Stimulated activated naive CD8-positive, alpha-beta T cell treated with anti-CD3 and anti-CD28 coated beads, Interleukin-15, amount 100 ng/mL, for 72 hours (primary cell): Measurements from ENCODE around the gene EMP2.
"Not testable (repeated sequence)": the region's sequence is repeated elsewhere in the genome, so short reads cannot be mapped to it uniquely, and the experiment has no call there.

Experiments used
- ATAC-seq: fragments of 150-1000 bp; cut with Tn5 transposase; 2 replicates; pipeline ENCODE4 v1.10.0; 2021; ENCODE audit warnings: mild to moderate bottlenecking, moderate library complexity
- DNase-seq, 2 donors: peaks; one replicate each; pipeline ENCODE4 v3.0.0; 2021 to 2022
- H3K27ac Mint-ChIP-seq, 2 donors: one replicate each; pipeline ENCODE4 v1.8.0; 2022; ENCODE audit warnings: mild to moderate bottlenecking in 2 of 2, mixed read lengths in 2 of 2, moderate library complexity in 2 of 2
- H3K27me3 Mint-ChIP-seq: one replicate; pipeline ENCODE4 v1.8.0; 2022; ENCODE audit warnings: mixed read lengths
- H3K4me1 Mint-ChIP-seq: one replicate; pipeline ENCODE4 v1.8.0; 2022; ENCODE audit warnings: mild to moderate bottlenecking, mixed read lengths
- H3K4me3 Mint-ChIP-seq, 2 donors: one replicate each; pipeline ENCODE4 v1.8.0; 2022; ENCODE audit warnings: mild to moderate bottlenecking in 2 of 2, mixed read lengths in 2 of 2, moderate library complexity in 1 of 2
- H3K9me3 Mint-ChIP-seq, 2 donors: one replicate each; pipeline ENCODE4 v1.8.0; 2022; ENCODE audit warnings: mixed read lengths in 2 of 2

EMP2 gene

GRCh38 chr16:10575506-10576130 is 4.8 kb downstream of the EMP2 start:
- Mint-ChIP-seq H3K27ac (no peak overlapping the region), H3K27me3 (peaks cover 35% of the 10 kb centered on the region), H3K4me3 (no peak overlapping the region), H3K9me3 (no peaks in the 10 kb centered on the region), H3K4me1 (peaks cover under 1% of the 10 kb centered on the region)
- DNase-seq (no peak), ATAC-seq (no peak)

GRCh38 chr16:10572611-10573010 is 7.8 kb downstream of the EMP2 start:
- no peaks in the 10 kb centered on the region for H3K9me3 Mint-ChIP-seq
- H3K4me3 Mint-ChIP-seq: no peak overlapping the region
- ATAC-seq (no peak), DNase-seq (no peak)
- H3K27me3 Mint-ChIP-seq: peaks cover 8% of the 10 kb centered on the region
- H3K4me1 Mint-ChIP-seq: no peaks in the 10 kb centered on the region
- H3K27ac Mint-ChIP-seq: no peak overlapping the region

GRCh38 chr16:10571354-10571753 is 9.0 kb downstream of the EMP2 start:
- H3K9me3 Mint-ChIP-seq: no peaks in the 10 kb centered on the region
- no peak overlapping the region for H3K27ac Mint-ChIP-seq
- H3K4me1 Mint-ChIP-seq: no peaks in the 10 kb centered on the region
- DNase-seq: no peak
- no peak for ATAC-seq
- peaks cover 8% of the 10 kb centered on the region for H3K27me3 Mint-ChIP-seq
- no peak overlapping the region for H3K4me3 Mint-ChIP-seq

GRCh38 chr16:10569621-10570020 is 10.8 kb downstream of the EMP2 start:
- Mint-ChIP-seq H3K4me3 (no peak overlapping the region), H3K27ac (no peak overlapping the region), H3K27me3 (peaks cover 8% of the 10 kb centered on the region), H3K4me1 (no peaks in the 10 kb centered on the region), H3K9me3 (no peaks in the 10 kb centered on the region)
- ATAC-seq (no peak), DNase-seq (no peak)

- Mint-ChIP-seq H3K27me3 (peaks cover 9% of the 10 kb centered on the region), H3K27ac (peak overlapping the region in 1 of 2 donors; percentile 19), H3K9me3 (peaks cover 5 to 18% of the 10 kb centered on the region in 2 donors), H3K4me1 (no peaks in the 10 kb centered on the region), H3K4me3 (no peak overlapping the region)
- no peak for ATAC-seq
- no peak for DNase-seq
Observed at GRCh38 chr16:10566613-10567012, 13.8 kb downstream of the EMP2 start.

- DNase-seq (no peak), ATAC-seq (no peak)
- Mint-ChIP-seq H3K27me3 (peaks cover 23% of the 10 kb centered on the region), H3K4me1 (no peaks in the 10 kb centered on the region), H3K27ac (no peak overlapping the region), H3K9me3 (peaks cover 5 to 18% of the 10 kb centered on the region in 2 donors), H3K4me3 (no peak overlapping the region)
Observed at GRCh38 chr16:10565167-10565566, 15.2 kb downstream of the EMP2 start.

- no peaks in the 10 kb centered on the region for H3K4me1 Mint-ChIP-seq
- H3K27me3 Mint-ChIP-seq: peaks cover 24% of the 10 kb centered on the region
- peaks cover 5 to 18% of the 10 kb centered on the region in 2 donors for H3K9me3 Mint-ChIP-seq
- no peak overlapping the region for H3K4me3 Mint-ChIP-seq
- no peak for ATAC-seq
- H3K27ac Mint-ChIP-seq: peak overlapping the region in 1 of 2 donors; percentile 75
- DNase-seq: no peak
Observed at GRCh38 chr16:10564591-10564990, 15.8 kb downstream of the EMP2 start.

GRCh38 chr16:10562361-10562899 is 18.0 kb downstream of the EMP2 start:
- Mint-ChIP-seq H3K4me3 (no peak overlapping the region), H3K27ac (peak overlapping the region in 1 of 2 donors; percentile 68), H3K27me3 (peaks cover 24% of the 10 kb centered on the region), H3K9me3 (peaks cover 5 to 18% of the 10 kb centered on the region in 2 donors), H3K4me1 (no peaks in the 10 kb centered on the region)
- no peak for ATAC-seq
- DNase-seq: no peak

- Mint-ChIP-seq H3K4me3 (no peak overlapping the region), H3K9me3 (peaks cover 5 to 18% of the 10 kb centered on the region in 2 donors), H3K27me3 (peaks cover 16% of the 10 kb centered on the region), H3K27ac (no peak overlapping the region), H3K4me1 (no peaks in the 10 kb centered on the region)
- no peak for ATAC-seq
- DNase-seq: no peak
Observed at GRCh38 chr16:10561425-10561824, 19.0 kb downstream of the EMP2 start.

- Mint-ChIP-seq H3K4me1 (no peaks in the 10 kb centered on the region), H3K27ac (peak overlapping the region in 1 of 2 donors; percentile 79), H3K4me3 (no peak overlapping the region), H3K27me3 (peaks cover 16% of the 10 kb centered on the region), H3K9me3 (peaks cover 6 to 18% of the 10 kb centered on the region in 2 donors)
- DNase-seq: no peak
- no peak for ATAC-seq
Observed at GRCh38 chr16:10561001-10561400, 19.4 kb downstream of the EMP2 start.

GRCh38 chr16:10559792-10560191 is 20.6 kb downstream of the EMP2 start:
- not testable (repeated sequence) for DNase-seq, H3K27ac Mint-ChIP-seq, H3K4me3 Mint-ChIP-seq, H3K4me1 Mint-ChIP-seq, ATAC-seq
- peaks cover 9 to 18% of the 10 kb centered on the region in 2 donors for H3K9me3 Mint-ChIP-seq
- peaks cover 16% of the 10 kb centered on the region for H3K27me3 Mint-ChIP-seq

GRCh38 chr16:10558746-10559641 is 21.4 kb downstream of the EMP2 start:
- H3K4me1 Mint-ChIP-seq: no peaks in the 10 kb centered on the region
- no peak for ATAC-seq
- no peak overlapping the region for H3K4me3 Mint-ChIP-seq
- no peak overlapping the region for H3K27ac Mint-ChIP-seq
- peaks cover 16% of the 10 kb centered on the region for H3K27me3 Mint-ChIP-seq
- DNase-seq: no peak
- H3K9me3 Mint-ChIP-seq: peaks cover 9 to 18% of the 10 kb centered on the region in 2 donors

GRCh38 chr16:10558305-10558704 is 22.1 kb downstream of the EMP2 start:
- Mint-ChIP-seq H3K4me1 (peaks cover 3% of the 10 kb centered on the region), H3K9me3 (peaks cover 9 to 12% of the 10 kb centered on the region in 2 donors), H3K27me3 (peaks cover 16% of the 10 kb centered on the region), H3K27ac (peak overlapping the region in 1 of 2 donors; percentile 75), H3K4me3 (no peak overlapping the region)
- ATAC-seq (no peak), DNase-seq (no peak)

GRCh38 chr16:10557750-10558149 is 22.6 kb downstream of the EMP2 start:
- H3K27me3 Mint-ChIP-seq: peaks cover 16% of the 10 kb centered on the region
- peak overlapping the region in 1 of 2 donors; percentile 75 for H3K27ac Mint-ChIP-seq

GRCh38 chr16:10556236-10556635 is 24.2 kb downstream of the EMP2 start:
- peaks cover 0 to 5% of the 10 kb centered on the region in 2 donors for H3K9me3 Mint-ChIP-seq
- no peak overlapping the region for H3K4me3 Mint-ChIP-seq
- DNase-seq (no peak), ATAC-seq (no peak)
- H3K27ac Mint-ChIP-seq: no peak overlapping the region
- peaks cover 13% of the 10 kb centered on the region for H3K4me1 Mint-ChIP-seq
- H3K27me3 Mint-ChIP-seq: peaks cover 18% of the 10 kb centered on the region

More at GRCh38 chr16:10557750-10558149, 22.6 kb downstream of the EMP2 start:
- Mint-ChIP-seq H3K4me3 (no peak overlapping the region), H3K9me3 (peaks cover 9 to 10% of the 10 kb centered on the region in 2 donors), H3K4me1 (peaks cover 9% of the 10 kb centered on the region)
- no peak for ATAC-seq
- no peak for DNase-seq

- no peak for ATAC-seq
- no peak overlapping the region for H3K27ac Mint-ChIP-seq
Observed at GRCh38 chr16:10554569-10554968, 25.8 kb downstream of the EMP2 start.

More at GRCh38 chr16:10554569-10554968, 25.8 kb downstream of the EMP2 start:
- Mint-ChIP-seq H3K4me3 (no peak overlapping the region), H3K4me1 (peaks cover 13% of the 10 kb centered on the region), H3K27me3 (peaks cover 7% of the 10 kb centered on the region), H3K9me3 (peaks cover 0 to 5% of the 10 kb centered on the region in 2 donors)
- no peak for DNase-seq
